Aorta (tissue), 5 donors: ENCODE data around the gene PKP4. TPM values are rescaled to one million over a fixed set of nuclear protein-coding genes. Genes with fewer than 3 reads are reported as not detected.
A peak's percentile ranks its signal among the peaks of the same experiment; 100 is the strongest.

Experiments used
- ATAC-seq: fragments of 200-7000 bp; cut with Tn5 transposase; one replicate; pipeline ENCODE4 v1.9.1; 2022; ENCODE audit warnings: moderate library complexity; ENCODE audit not compliant: low FRiP score
- DNase-seq, 2 donors: peaks; one replicate each; pipeline ENCODE4 v3.0.0-alpha.2; 2020
- H3K27ac ChIP-seq, 2 donors: one replicate each; pipeline ENCODE4 v1.5.1; 2013; ENCODE audit warnings: low read length in 2 of 2, mild to moderate bottlenecking in 2 of 2, moderate library complexity in 2 of 2, control low read depth in 1 of 2, inconsistent platforms in 1 of 2, low read depth in 1 of 2
- H3K27me3 ChIP-seq, 2 donors: one replicate each; pipeline ENCODE4 v1.6.1; 2013; ENCODE audit warnings: control low read depth in 1 of 2, low read length in 1 of 2, mild to moderate bottlenecking in 1 of 2, moderate library complexity in 1 of 2; ENCODE audit not compliant: insufficient read depth in 2 of 2, control insufficient read depth in 1 of 2
- H3K36me3 ChIP-seq, 2 donors: one replicate each; pipeline ENCODE4 v1.6.1; 2013; ENCODE audit warnings: control low read depth in 1 of 2, low read length in 1 of 2, mild to moderate bottlenecking in 1 of 2; ENCODE audit not compliant: insufficient read depth in 2 of 2, control insufficient read depth in 1 of 2
- H3K4me1 ChIP-seq, 2 donors: one replicate each; pipeline ENCODE4 v1.6.1; 2013; ENCODE audit warnings: low read length in 2 of 2, control low read depth in 1 of 2, mild to moderate bottlenecking in 1 of 2, moderate library complexity in 1 of 2; ENCODE audit not compliant: insufficient read depth in 2 of 2, control insufficient read depth in 1 of 2
- H3K4me3 ChIP-seq, 2 donors: one replicate each; pipeline ENCODE4 v1.5.1; 2013; ENCODE audit warnings: low read length in 2 of 2, control low read depth in 1 of 2, mild to moderate bottlenecking in 1 of 2
- H3K9me3 ChIP-seq: one replicate; pipeline ENCODE4 v1.6.1; 2013; ENCODE audit warnings: mild to moderate bottlenecking, low read length; ENCODE audit not compliant: control insufficient read depth
- WGBS, 2 donors: extraction: QIAGEN DNeasy Blood & Tissue Kit; methylation state at CpG; one replicate each; pipeline ENCODE4 v1.1.7; 2013; 5-methylcytosine and 5-hydroxymethylcytosine counted together
- intact Hi-C, 2 donors: fragments of 100-400 bp; cut with DNase I; formaldehyde crosslinking; loops; one replicate each; pipeline versions ENCODE4 v1.14.2 to v1.15.0; 2022
- long read RNA-seq, 2 donors: library from polyadenylated mRNA; unstranded; transcript quantifications; one replicate each; pipeline ENCODE4 v2.0.0, GENCODE V29; 2020 to 2021
- polyA plus RNA-seq, 2 donors: library from polyadenylated mRNA; stranded (reverse); fragments of 200-250 nt; gene quantifications; one replicate each; pipeline ENCODE4 v1.2.3, GENCODE V29; 2013
- total RNA-seq, 2 donors: library from RNA; stranded (reverse); fragmentation: NEBNext Ultra II Directional; extraction: Animal tissue kit (Norgen Biotek cat#: 25700); gene quantifications; one replicate each; pipeline ENCODE4 v1.2.1, GENCODE V29; 2021
- donor health status: healthy with polysubstance abuse.
- donor health status: Bipolar disorder and iron deficiency.
- donor health status: DM: no; HTN: no; CAD: no.
- donor health status: DM: no; HTN: no; CAD: no.
- donor health status: DM: yes; HTN: yes; CAD: no.

PKP4 gene, protein sequence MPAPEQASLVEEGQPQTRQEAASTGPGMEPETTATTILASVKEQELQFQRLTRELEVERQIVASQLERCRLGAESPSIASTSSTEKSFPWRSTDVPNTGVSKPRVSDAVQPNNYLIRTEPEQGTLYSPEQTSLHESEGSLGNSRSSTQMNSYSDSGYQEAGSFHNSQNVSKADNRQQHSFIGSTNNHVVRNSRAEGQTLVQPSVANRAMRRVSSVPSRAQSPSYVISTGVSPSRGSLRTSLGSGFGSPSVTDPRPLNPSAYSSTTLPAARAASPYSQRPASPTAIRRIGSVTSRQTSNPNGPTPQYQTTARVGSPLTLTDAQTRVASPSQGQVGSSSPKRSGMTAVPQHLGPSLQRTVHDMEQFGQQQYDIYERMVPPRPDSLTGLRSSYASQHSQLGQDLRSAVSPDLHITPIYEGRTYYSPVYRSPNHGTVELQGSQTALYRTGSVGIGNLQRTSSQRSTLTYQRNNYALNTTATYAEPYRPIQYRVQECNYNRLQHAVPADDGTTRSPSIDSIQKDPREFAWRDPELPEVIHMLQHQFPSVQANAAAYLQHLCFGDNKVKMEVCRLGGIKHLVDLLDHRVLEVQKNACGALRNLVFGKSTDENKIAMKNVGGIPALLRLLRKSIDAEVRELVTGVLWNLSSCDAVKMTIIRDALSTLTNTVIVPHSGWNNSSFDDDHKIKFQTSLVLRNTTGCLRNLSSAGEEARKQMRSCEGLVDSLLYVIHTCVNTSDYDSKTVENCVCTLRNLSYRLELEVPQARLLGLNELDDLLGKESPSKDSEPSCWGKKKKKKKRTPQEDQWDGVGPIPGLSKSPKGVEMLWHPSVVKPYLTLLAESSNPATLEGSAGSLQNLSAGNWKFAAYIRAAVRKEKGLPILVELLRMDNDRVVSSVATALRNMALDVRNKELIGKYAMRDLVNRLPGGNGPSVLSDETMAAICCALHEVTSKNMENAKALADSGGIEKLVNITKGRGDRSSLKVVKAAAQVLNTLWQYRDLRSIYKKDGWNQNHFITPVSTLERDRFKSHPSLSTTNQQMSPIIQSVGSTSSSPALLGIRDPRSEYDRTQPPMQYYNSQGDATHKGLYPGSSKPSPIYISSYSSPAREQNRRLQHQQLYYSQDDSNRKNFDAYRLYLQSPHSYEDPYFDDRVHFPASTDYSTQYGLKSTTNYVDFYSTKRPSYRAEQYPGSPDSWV
- 100 to 1,000 TPM in 1 of 2 donors, 10 to 100 TPM in 1; 53.3 to 128 TPM for total RNA-seq
- polyA plus RNA-seq, result 10 to 100 TPM; 17.7 to 34.8 TPM
- long read RNA-seq, donor 1, partial matches to known transcripts, result 28 of 71 reads
- long read RNA-seq, donor 1, other reads (novel, unspliced or antisense), result 43 of 71 reads
- long read RNA-seq, donor 2, partial matches to known transcripts, result 25 of 72 reads
- long read RNA-seq, donor 2, other reads (novel, unspliced or antisense), result 47 of 72 reads

DNA sequence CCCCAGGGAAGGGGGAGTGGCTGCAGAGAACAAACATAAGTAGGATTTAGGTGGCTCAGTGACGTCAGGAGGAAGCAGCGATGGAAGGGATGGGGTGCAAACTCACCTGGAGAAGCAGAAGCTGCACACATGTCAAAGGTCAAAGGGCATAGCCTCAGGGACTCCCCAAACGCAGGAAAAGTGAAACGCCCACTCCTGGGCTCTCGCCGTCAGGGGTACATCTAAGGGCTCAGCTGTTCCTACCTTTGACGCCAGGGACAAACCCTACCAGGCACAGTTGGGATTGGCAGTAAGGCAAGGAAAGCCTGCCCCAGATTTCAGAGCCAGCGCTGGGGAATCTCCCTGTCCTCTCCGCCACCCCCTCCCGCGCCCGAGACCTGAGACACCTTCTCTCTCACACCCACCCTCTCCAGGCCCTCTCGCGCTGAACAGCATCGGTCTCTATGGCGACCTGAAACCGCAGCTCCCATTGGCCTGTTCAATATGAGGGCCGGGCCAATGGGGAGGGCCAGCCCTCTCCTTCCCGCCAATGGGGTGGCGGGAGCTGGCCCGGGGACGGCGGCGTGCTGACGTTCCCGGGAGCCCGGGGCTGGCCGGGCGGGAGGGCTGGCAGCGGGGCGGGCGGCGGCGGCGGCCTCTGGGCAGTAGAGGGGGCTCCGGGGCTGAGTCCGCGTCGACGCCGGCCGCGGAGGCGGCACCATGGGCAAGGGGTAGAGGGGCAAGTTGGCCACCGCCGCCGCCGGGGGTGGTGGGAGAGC is at the start of gene PKP4, which contains the start of gene CCDC148:
PKP4 (plus strand) TSS at position 644 of the 758 bp plus-strand sequence. CDS start 76,233 bp downstream, outside the sequence.
CCDC148 (minus strand) TSS at position 445 of the 758 bp plus-strand sequence; CDS start at position 131, 314 bp downstream.
- Histone ChIP-seq H3K27me3 (no peaks in the 10 kb centered on the region), H3K36me3 (no peaks in the 10 kb centered on the region), H3K27ac (peak within 1 kb of the TSS; percentile 46 to 69), H3K4me3 (peak within 1 kb of the TSS; percentile 84 to 86), H3K4me1 (no peaks in the 10 kb centered on the region), H3K9me3 (no peaks in the 10 kb centered on the region)
- DNase-seq, result peak; percentile 92 to 94
- ATAC-seq, result peak; percentile 97
- 1% methylated on average over 35 to 48 of the region's 48 CpGs for WGBS, 2 donors
- intact Hi-C loops, result loop anchor here (10.0 kb wide), 2 partner anchors 148 to 298 kb away; no protein-coding TSS in a partner anchor

- no peak for ATAC-seq
- 68 to 70% methylated on average over 3 of the region's 3 CpGs for WGBS, 2 donors
- no peak for DNase-seq
- Histone ChIP-seq H3K4me1 (no peaks in the 10 kb centered on the region), H3K36me3 (no peaks in the 10 kb centered on the region), H3K27me3 (peaks cover 0 to 1% of the 10 kb centered on the region in 2 donors), H3K9me3 (peaks cover 4% of the 10 kb centered on the region), H3K27ac (no peak overlapping the region), H3K4me3 (no peak overlapping the region)
- intact Hi-C loops, result no loop called here
Observed at GRCh38 chr2:158407031-158407430, 49.7 kb upstream of the PKP4 start.

GRCh38 chr2:158410132-158410531 is 46.6 kb upstream of the PKP4 start:
- Histone ChIP-seq H3K27me3 (peaks cover 0 to 3% of the 10 kb centered on the region in 2 donors), H3K4me1 (no peaks in the 10 kb centered on the region), H3K36me3 (no peaks in the 10 kb centered on the region), H3K9me3 (peaks cover 4% of the 10 kb centered on the region), H3K4me3 (no peak overlapping the region), H3K27ac (no peak overlapping the region)
- 96 to 97% methylated on average over 1 of the region's 1 CpG for WGBS, 2 donors
- intact Hi-C loops, result no loop called here
- no peak for ATAC-seq
- no peak for DNase-seq

GRCh38 chr2:158411748-158412147 is 45.0 kb upstream of the PKP4 start:
- ATAC-seq, result no peak
- Histone ChIP-seq H3K4me1 (no peaks in the 10 kb centered on the region), H3K27ac (no peak overlapping the region), H3K9me3 (peaks cover 4% of the 10 kb centered on the region), H3K27me3 (peaks cover 0 to 3% of the 10 kb centered on the region in 2 donors), H3K36me3 (no peaks in the 10 kb centered on the region), H3K4me3 (no peak overlapping the region)
- intact Hi-C loops, result no loop called here
- no peak for DNase-seq

GRCh38 chr2:158412206-158412605 is 44.5 kb upstream of the PKP4 start:
- DNase-seq (no peak), ATAC-seq (no peak)
- Histone ChIP-seq H3K9me3 (peaks cover 4% of the 10 kb centered on the region), H3K4me1 (no peaks in the 10 kb centered on the region), H3K27ac (no peak overlapping the region), H3K4me3 (no peak overlapping the region), H3K27me3 (peaks cover 0 to 3% of the 10 kb centered on the region in 2 donors), H3K36me3 (no peaks in the 10 kb centered on the region)
- WGBS, 2 donors, result 18 to 28% methylated on average over 3 of the region's 3 CpGs
- intact Hi-C loops, result no loop called here

GRCh38 chr2:158413581-158413980 is 43.2 kb upstream of the PKP4 start:
- 20 to 21% methylated on average over 2 of the region's 2 CpGs for WGBS, 2 donors
- no peak for ATAC-seq
- intact Hi-C loops, result no loop called here

DNA sequence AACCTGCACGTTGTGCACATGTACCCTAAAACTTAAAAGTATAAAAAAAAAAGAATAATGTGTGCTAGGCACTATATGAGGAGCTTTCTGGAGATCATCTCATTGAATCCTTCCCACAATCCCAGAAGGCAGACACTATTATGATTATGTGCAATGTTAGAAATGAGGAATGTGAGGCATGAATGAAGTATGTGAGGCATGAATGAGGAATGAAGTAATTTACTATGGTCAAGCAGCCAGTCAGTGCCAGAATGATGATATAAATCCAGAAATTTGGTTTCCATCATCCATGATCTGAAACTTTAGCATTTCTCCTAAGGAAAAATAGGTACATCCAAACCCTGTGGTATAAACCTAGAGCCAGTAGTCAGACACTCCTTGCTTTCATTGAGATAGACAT is 42.2 kb upstream of the PKP4 start:
- ATAC-seq (no peak), DNase-seq (no peak)
- Histone ChIP-seq H3K27me3 (peaks cover 0 to 3% of the 10 kb centered on the region in 2 donors), H3K4me1 (no peaks in the 10 kb centered on the region), H3K9me3 (peaks cover 4% of the 10 kb centered on the region), H3K4me3 (no peak overlapping the region), H3K36me3 (no peaks in the 10 kb centered on the region), H3K27ac (no peak overlapping the region)
- 55 to 68% methylated on average over 1 of the region's 1 CpG for WGBS, 2 donors
- intact Hi-C loops, result no loop called here

More at GRCh38 chr2:158413581-158413980, 43.2 kb upstream of the PKP4 start:
- Histone ChIP-seq H3K27ac (no peak overlapping the region), H3K4me3 (no peak overlapping the region), H3K36me3 (no peaks in the 10 kb centered on the region), H3K4me1 (no peaks in the 10 kb centered on the region), H3K27me3 (peaks cover 0 to 3% of the 10 kb centered on the region in 2 donors), H3K9me3 (peaks cover 4% of the 10 kb centered on the region)
- DNase-seq, result no peak
